ENCODE results near the gene HOXA9.
A peak's percentile ranks its signal among the peaks of the same experiment; 100 is the strongest.

Gene HOXA9

GRCh38 chr7:27147199-27148030 lies 17.9 kb downstream of the HOXA9 start, which contains the start of gene HOXA6:
Gene HOXA6 (minus strand): TSS chr7:27147774. CDS start chr7:27147749, 25 bp downstream.
- no peak within 1 kb of the TSS for H3K27ac Mint-ChIP-seq
- H3K9me3 Mint-ChIP-seq = no peaks in the 10 kb centered on the region
- peak within 1 kb of the TSS; percentile 66 for H3K4me3 Mint-ChIP-seq
- H3K36me3 Mint-ChIP-seq = no peaks in the 10 kb centered on the region
- no peak for ATAC-seq (ENCODE audit: low read depth)
- H3K4me1 Mint-ChIP-seq = peaks cover 29% of the 10 kb centered on the region
- peak in 1 of 2 donors; percentile 29 for DNase-seq (ENCODE audit: low spot score in 2 of 2)
- peaks cover 21% of the 10 kb centered on the region for H3K27me3 Mint-ChIP-seq

GRCh38 chr7:27146491-27147198 lies 18.7 kb downstream of the HOXA9 start:
- H3K4me1 Mint-ChIP-seq = peaks cover 26% of the 10 kb centered on the region
- no peaks in the 10 kb centered on the region for H3K9me3 Mint-ChIP-seq
- no peak for ATAC-seq (ENCODE audit: low read depth)
- no peak for DNase-seq (ENCODE audit: low spot score in 2 of 2)
- no peaks in the 10 kb centered on the region for H3K36me3 Mint-ChIP-seq
- H3K27ac Mint-ChIP-seq = no peak overlapping the region
- H3K27me3 Mint-ChIP-seq = peaks cover 17% of the 10 kb centered on the region
- H3K4me3 Mint-ChIP-seq = no peak overlapping the region

- DNase-seq (ENCODE audit: low spot score in 2 of 2) (no peak), ATAC-seq (ENCODE audit: low read depth) (no peak)
- Mint-ChIP-seq H3K9me3 (no peaks in the 10 kb centered on the region), H3K27me3 (peaks cover 16% of the 10 kb centered on the region), H3K36me3 (no peaks in the 10 kb centered on the region), H3K27ac (no peak overlapping the region), H3K4me1 (peaks cover 19% of the 10 kb centered on the region), H3K4me3 (no peak overlapping the region)
These were observed 19.4 kb downstream of the HOXA9 start for GRCh38 chr7:27145914-27146412.

- Mint-ChIP-seq H3K27ac (no peak overlapping the region), H3K4me3 (no peak overlapping the region), H3K36me3 (no peaks in the 10 kb centered on the region), H3K9me3 (no peaks in the 10 kb centered on the region), H3K27me3 (peaks cover 16% of the 10 kb centered on the region), H3K4me1 (peaks cover 15% of the 10 kb centered on the region)
- no peak for ATAC-seq (ENCODE audit: low read depth)
- no peak for DNase-seq (ENCODE audit: low spot score in 2 of 2)
These were observed 20.0 kb downstream of the HOXA9 start for GRCh38 chr7:27145165-27145913.

- DNase-seq (ENCODE audit: low spot score in 2 of 2) (no peak), ATAC-seq (ENCODE audit: low read depth) (no peak)
- no peaks in the 10 kb centered on the region for H3K36me3 Mint-ChIP-seq
- H3K27me3 Mint-ChIP-seq = peaks cover 16% of the 10 kb centered on the region
- peaks cover 13% of the 10 kb centered on the region for H3K4me1 Mint-ChIP-seq
- no peak overlapping the region for H3K4me3 Mint-ChIP-seq
- H3K27ac Mint-ChIP-seq = no peak overlapping the region
- no peaks in the 10 kb centered on the region for H3K9me3 Mint-ChIP-seq
These were observed 20.6 kb downstream of the HOXA9 start for GRCh38 chr7:27144781-27145164.

- H3K4me3 Mint-ChIP-seq = no peak overlapping the region
- H3K27me3 Mint-ChIP-seq = peaks cover 16% of the 10 kb centered on the region
These were observed 21.2 kb downstream of the HOXA9 start for GRCh38 chr7:27143950-27144780.

GRCh38 chr7:27143023-27143949 lies 22.1 kb downstream of the HOXA9 start, which contains the start of gene HOXA5:
Gene HOXA5 (minus strand): TSS chr7:27143681. CDS start chr7:27143607, 74 bp downstream.
- no peak within 1 kb of the TSS for H3K27ac Mint-ChIP-seq
- H3K4me3 Mint-ChIP-seq = peak within 1 kb of the TSS; percentile 46
- DNase-seq (ENCODE audit: low spot score in 2 of 2) (peak in 1 of 2 donors; percentile 49), ATAC-seq (ENCODE audit: low read depth) (peak; percentile 45)
- peaks cover 16% of the 10 kb centered on the region for H3K27me3 Mint-ChIP-seq
- no peaks in the 10 kb centered on the region for H3K9me3 Mint-ChIP-seq
- peaks cover 11% of the 10 kb centered on the region for H3K4me1 Mint-ChIP-seq
- H3K36me3 Mint-ChIP-seq = no peaks in the 10 kb centered on the region

More at GRCh38 chr7:27143950-27144780, 21.2 kb downstream of the HOXA9 start:
- DNase-seq (ENCODE audit: low spot score in 2 of 2) (no peak), ATAC-seq (ENCODE audit: low read depth) (no peak)
- Mint-ChIP-seq H3K27ac (no peak overlapping the region), H3K36me3 (no peaks in the 10 kb centered on the region), H3K9me3 (no peaks in the 10 kb centered on the region), H3K4me1 (peaks cover 13% of the 10 kb centered on the region)

- peaks cover 8% of the 10 kb centered on the region for H3K4me1 Mint-ChIP-seq
- H3K27ac Mint-ChIP-seq = no peak overlapping the region
- H3K27me3 Mint-ChIP-seq = peaks cover 16% of the 10 kb centered on the region
- no peaks in the 10 kb centered on the region for H3K36me3 Mint-ChIP-seq
- no peaks in the 10 kb centered on the region for H3K9me3 Mint-ChIP-seq
- peak overlapping the region; percentile 40 for H3K4me3 Mint-ChIP-seq
- ATAC-seq (ENCODE audit: low read depth) (no peak), DNase-seq (ENCODE audit: low spot score in 2 of 2) (no peak)
These were observed 22.7 kb downstream of the HOXA9 start for GRCh38 chr7:27142580-27143022.

GRCh38 chr7:27141923-27142579 lies 23.3 kb downstream of the HOXA9 start:
- DNase-seq (ENCODE audit: low spot score in 2 of 2) (no peak), ATAC-seq (ENCODE audit: low read depth) (no peak)
- Mint-ChIP-seq H3K4me1 (peaks cover 4% of the 10 kb centered on the region), H3K9me3 (no peaks in the 10 kb centered on the region), H3K27me3 (peaks cover 14% of the 10 kb centered on the region), H3K36me3 (no peaks in the 10 kb centered on the region), H3K27ac (no peak overlapping the region), H3K4me3 (no peak overlapping the region)

- ATAC-seq (ENCODE audit: low read depth) = no peak
- no peaks in the 10 kb centered on the region for H3K9me3 Mint-ChIP-seq
- H3K27me3 Mint-ChIP-seq = peaks cover 9% of the 10 kb centered on the region
- H3K36me3 Mint-ChIP-seq = no peaks in the 10 kb centered on the region
- no peak overlapping the region for H3K27ac Mint-ChIP-seq
- no peak for DNase-seq (ENCODE audit: low spot score in 2 of 2)
- H3K4me1 Mint-ChIP-seq = peaks cover 2% of the 10 kb centered on the region
- no peak overlapping the region for H3K4me3 Mint-ChIP-seq
These were observed 24.0 kb downstream of the HOXA9 start for GRCh38 chr7:27141137-27141922.

GRCh38 chr7:27140126-27140857 lies 25.0 kb downstream of the HOXA9 start:
- Mint-ChIP-seq H3K27me3 (peaks cover 8% of the 10 kb centered on the region), H3K4me3 (no peak overlapping the region), H3K36me3 (no peaks in the 10 kb centered on the region), H3K27ac (no peak overlapping the region), H3K4me1 (peaks cover 2% of the 10 kb centered on the region), H3K9me3 (no peaks in the 10 kb centered on the region)
- no peak for ATAC-seq (ENCODE audit: low read depth)
- DNase-seq (ENCODE audit: low spot score in 2 of 2) = no peak
